Rectal smooth muscle tissue (tissue), 1 donor: ENCODE measurements around the gene DHCR7.

Experiments
- H3K27ac ChIP-seq: one replicate; pipeline ENCODE4 v1.7.0; 2013; ENCODE audit warnings: low read depth, low read length, inconsistent platforms
- H3K27me3 ChIP-seq: one replicate; pipeline ENCODE4 v1.7.0; 2013; ENCODE audit warnings: low read length; ENCODE audit not compliant: control insufficient read depth, insufficient read depth
- H3K36me3 ChIP-seq: one replicate; pipeline ENCODE4 v1.7.0; 2013; ENCODE audit warnings: low read length; ENCODE audit not compliant: control insufficient read depth, insufficient read depth
- H3K4me1 ChIP-seq: one replicate; pipeline ENCODE4 v1.7.0; 2013; ENCODE audit warnings: low read length; ENCODE audit not compliant: control insufficient read depth, insufficient read depth
- H3K4me3 ChIP-seq: one replicate; pipeline ENCODE4 v1.7.0; 2013; ENCODE audit warnings: low read length
- H3K9ac ChIP-seq: one replicate; pipeline ENCODE4 v1.7.0; 2013; ENCODE audit warnings: low read length

Gene DHCR7

DNA sequence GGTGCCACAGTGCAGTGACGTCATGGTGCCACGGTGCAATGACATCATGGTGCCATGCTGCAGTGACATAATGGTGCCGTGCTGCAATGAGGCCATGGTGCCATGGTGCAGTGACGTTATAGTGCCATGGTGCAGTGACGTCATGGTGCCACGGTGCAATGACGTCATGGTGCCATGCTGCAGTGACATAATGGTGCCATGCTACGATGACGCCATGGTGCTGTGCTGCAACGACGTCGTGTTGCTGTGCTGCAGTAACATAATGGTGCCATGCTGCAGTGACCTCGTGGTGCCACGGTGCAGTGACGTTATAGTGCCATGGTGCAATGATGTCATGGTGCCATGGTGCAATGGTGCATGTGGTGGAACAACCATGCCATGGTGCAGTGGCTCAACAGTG, 45.3 kb downstream of the DHCR7 start:
- H3K27me3 ChIP-seq: no peaks in the 10 kb centered on the region
- no peaks in the 10 kb centered on the region for H3K36me3 ChIP-seq
- H3K9ac ChIP-seq: no peak overlapping the region
- no peak overlapping the region for H3K4me3 ChIP-seq
- no peak overlapping the region for H3K27ac ChIP-seq
- no peaks in the 10 kb centered on the region for H3K4me1 ChIP-seq

GRCh38 chr11:71400216-71400615, 48.0 kb downstream of the DHCR7 start:
- Histone ChIP-seq H3K27me3 (no peaks in the 10 kb centered on the region), H3K4me3 (no peak overlapping the region), H3K36me3 (no peaks in the 10 kb centered on the region), H3K9ac (no peak overlapping the region), H3K4me1 (no peaks in the 10 kb centered on the region), H3K27ac (no peak overlapping the region)

GRCh38 chr11:71399341-71399740, 48.9 kb downstream of the DHCR7 start:
- Histone ChIP-seq H3K4me1 (no peaks in the 10 kb centered on the region), H3K9ac (no peak overlapping the region)

DNA sequence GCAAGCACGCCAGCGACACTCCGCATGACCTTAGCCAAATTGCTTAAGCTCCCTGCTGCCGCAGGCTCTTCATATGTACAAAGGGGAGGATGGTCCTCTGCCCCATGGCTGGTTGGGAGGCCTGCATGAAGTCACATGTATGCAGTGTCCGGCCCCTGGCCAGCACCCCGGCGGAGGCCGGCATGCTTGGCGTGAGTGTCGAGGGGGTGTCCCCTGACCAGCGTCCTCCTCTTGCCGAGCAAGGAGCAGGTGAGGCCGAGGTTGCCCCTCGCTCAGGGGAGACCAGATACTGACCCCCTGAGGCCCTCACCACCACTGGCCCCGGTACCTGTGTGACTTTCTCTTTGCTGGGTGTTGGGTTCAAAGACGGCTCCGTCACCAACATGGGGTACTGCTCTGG, 50.2 kb downstream of the DHCR7 start:
- H3K36me3 ChIP-seq: no peaks in the 10 kb centered on the region
- no peak overlapping the region for H3K4me3 ChIP-seq
- H3K27me3 ChIP-seq: no peaks in the 10 kb centered on the region
- H3K4me1 ChIP-seq: no peaks in the 10 kb centered on the region
- no peak overlapping the region for H3K27ac ChIP-seq
- no peak overlapping the region for H3K9ac ChIP-seq

More at GRCh38 chr11:71399341-71399740, 48.9 kb downstream of the DHCR7 start:
- H3K27me3 ChIP-seq: no peaks in the 10 kb centered on the region
- H3K27ac ChIP-seq: no peak overlapping the region
- no peaks in the 10 kb centered on the region for H3K36me3 ChIP-seq
- H3K4me3 ChIP-seq: no peak overlapping the region

DNA sequence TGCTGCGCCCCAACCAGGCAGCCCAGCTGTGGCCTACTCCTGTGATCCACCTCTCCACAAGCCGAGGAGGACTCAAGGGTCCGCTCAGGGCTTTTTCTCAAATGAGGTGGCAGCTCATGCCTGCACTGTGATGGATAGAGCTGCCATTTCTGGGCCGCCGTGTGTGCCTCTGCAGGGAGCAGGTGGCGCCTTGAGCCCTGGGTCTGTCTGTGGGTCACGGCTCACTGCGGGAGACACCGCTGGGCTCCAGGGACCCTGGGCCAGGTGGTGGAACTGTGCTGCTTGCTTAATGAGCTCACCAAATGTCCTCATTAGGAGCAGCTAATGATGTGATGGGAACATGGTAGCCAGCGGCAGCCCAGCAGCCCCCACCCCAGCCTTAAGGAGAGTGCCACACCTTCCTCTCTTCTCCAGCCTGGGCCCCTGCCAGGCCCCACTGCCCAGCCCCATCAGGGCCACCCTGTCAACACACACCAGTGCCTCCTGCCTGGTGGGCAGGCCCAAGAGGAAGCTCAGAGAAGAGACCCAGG, 50.8 kb downstream of the DHCR7 start:
- Histone ChIP-seq H3K27ac (no peak overlapping the region), H3K36me3 (no peaks in the 10 kb centered on the region), H3K27me3 (no peaks in the 10 kb centered on the region), H3K9ac (no peak overlapping the region), H3K4me3 (no peak overlapping the region), H3K4me1 (no peaks in the 10 kb centered on the region)

DNA sequence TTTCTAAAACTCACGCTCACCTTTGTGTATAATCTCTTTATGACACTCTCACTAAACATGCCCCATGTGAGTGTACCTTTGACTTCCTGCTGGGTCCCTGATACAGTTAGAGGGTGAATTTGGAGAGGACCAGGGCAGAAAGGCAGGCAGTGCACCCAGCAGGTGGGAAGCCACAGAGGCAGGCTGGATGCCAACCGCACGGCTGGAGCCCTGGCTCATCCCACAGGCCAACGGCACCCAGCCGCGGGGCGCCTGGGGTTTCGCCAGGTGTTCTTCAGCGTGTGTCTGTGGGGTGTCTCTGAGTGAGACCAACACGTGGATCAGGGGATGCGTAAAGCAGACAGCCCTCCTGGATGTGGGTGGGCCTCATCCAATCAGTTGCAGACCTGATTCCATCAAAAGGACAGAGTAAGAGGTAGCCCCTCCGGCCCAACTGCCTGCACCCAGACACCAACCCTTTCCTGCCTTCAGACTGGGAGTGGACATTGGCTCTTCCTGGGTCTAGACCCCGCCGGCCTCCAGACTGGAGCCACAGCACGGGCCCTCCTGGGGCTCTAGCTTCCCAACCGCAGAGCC, 51.6 kb downstream of the DHCR7 start:
- H3K27ac ChIP-seq: no peak overlapping the region
- no peaks in the 10 kb centered on the region for H3K36me3 ChIP-seq
- no peak overlapping the region for H3K9ac ChIP-seq
- H3K4me3 ChIP-seq: no peak overlapping the region
- no peaks in the 10 kb centered on the region for H3K27me3 ChIP-seq
- H3K4me1 ChIP-seq: no peaks in the 10 kb centered on the region

DNA sequence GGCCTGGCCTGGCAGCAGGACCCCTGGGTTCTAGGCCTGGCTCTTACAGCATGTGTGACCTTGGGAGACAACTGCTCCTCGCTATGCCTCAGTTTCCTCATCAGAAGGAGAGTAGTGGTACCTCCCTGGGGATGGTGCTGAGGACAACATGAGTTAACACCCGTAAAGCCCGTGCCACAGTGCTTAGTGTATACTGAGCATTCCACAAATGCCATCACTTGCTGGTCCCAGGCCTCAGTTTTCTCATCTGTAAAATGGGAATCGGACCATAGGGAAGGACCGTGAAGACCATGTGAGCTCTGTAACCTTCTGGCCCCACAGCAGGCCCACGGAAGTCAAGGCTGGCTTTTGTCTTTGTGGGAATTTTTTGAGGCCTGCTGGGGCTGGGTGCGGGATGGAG, 52.4 kb downstream of the DHCR7 start:
- no peaks in the 10 kb centered on the region for H3K4me1 ChIP-seq
- no peak overlapping the region for H3K4me3 ChIP-seq
- no peak overlapping the region for H3K9ac ChIP-seq
- H3K27me3 ChIP-seq: no peaks in the 10 kb centered on the region
- H3K36me3 ChIP-seq: no peaks in the 10 kb centered on the region
- no peak overlapping the region for H3K27ac ChIP-seq

GRCh38 chr11:71395263-71395560, 53.0 kb downstream of the DHCR7 start:
- H3K36me3 ChIP-seq: no peaks in the 10 kb centered on the region
- no peaks in the 10 kb centered on the region for H3K27me3 ChIP-seq
- H3K4me3 ChIP-seq: no peak overlapping the region
- no peaks in the 10 kb centered on the region for H3K4me1 ChIP-seq
- H3K9ac ChIP-seq: no peak overlapping the region
- no peak overlapping the region for H3K27ac ChIP-seq

GRCh38 chr11:71393283-71393682, 54.9 kb downstream of the DHCR7 start:
- H3K27ac ChIP-seq: no peak overlapping the region
- H3K4me1 ChIP-seq: no peaks in the 10 kb centered on the region
- H3K27me3 ChIP-seq: no peaks in the 10 kb centered on the region
- H3K4me3 ChIP-seq: no peak overlapping the region
- no peak overlapping the region for H3K9ac ChIP-seq
- no peaks in the 10 kb centered on the region for H3K36me3 ChIP-seq

GRCh38 chr11:71391796-71392195, 56.4 kb downstream of the DHCR7 start:
- H3K4me1 ChIP-seq: no peaks in the 10 kb centered on the region
- no peak overlapping the region for H3K4me3 ChIP-seq
- H3K27me3 ChIP-seq: no peaks in the 10 kb centered on the region
- H3K36me3 ChIP-seq: no peaks in the 10 kb centered on the region
- no peak overlapping the region for H3K27ac ChIP-seq
- H3K9ac ChIP-seq: no peak overlapping the region

GRCh38 chr11:71391352-71391751, 56.8 kb downstream of the DHCR7 start:
- no peaks in the 10 kb centered on the region for H3K36me3 ChIP-seq
- no peak overlapping the region for H3K9ac ChIP-seq
- no peak overlapping the region for H3K4me3 ChIP-seq
- no peaks in the 10 kb centered on the region for H3K27me3 ChIP-seq
- H3K4me1 ChIP-seq: no peaks in the 10 kb centered on the region
- no peak overlapping the region for H3K27ac ChIP-seq

DNA sequence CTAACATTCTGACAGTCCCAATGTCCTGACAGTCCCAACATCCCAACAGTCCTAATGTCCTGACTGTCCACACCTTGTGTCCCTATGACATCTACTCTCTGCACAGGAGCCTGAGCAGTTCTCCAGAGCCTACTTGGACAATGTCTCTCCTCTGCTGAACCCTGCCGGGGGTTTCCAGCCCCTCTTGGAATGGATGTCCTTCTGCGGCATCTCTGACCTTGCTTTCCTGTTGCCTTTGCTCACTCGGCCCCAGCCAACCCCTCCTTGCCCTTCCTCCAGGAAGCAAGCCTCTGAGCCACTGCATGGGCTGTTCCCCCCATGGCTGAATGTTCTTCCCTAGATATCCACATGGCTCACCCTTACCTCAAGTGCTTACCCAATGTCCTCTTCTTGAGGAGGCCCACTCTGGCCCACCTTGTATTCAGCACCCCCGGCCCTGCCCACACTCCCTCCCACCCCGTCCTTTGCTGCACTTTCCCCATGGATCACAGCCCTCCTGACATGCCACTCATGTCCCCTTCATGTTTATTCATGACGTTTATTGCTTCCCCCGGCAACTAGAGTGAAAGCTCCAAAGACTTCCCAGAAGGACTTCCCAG, 59.5 kb downstream of the DHCR7 start:
- no peaks in the 10 kb centered on the region for H3K27me3 ChIP-seq
- H3K4me1 ChIP-seq: no peaks in the 10 kb centered on the region
- H3K27ac ChIP-seq: no peak overlapping the region
- no peak overlapping the region for H3K9ac ChIP-seq
- no peaks in the 10 kb centered on the region for H3K36me3 ChIP-seq
- no peak overlapping the region for H3K4me3 ChIP-seq
